Measurements from ENCODE around the gene CNN2. TPM values are rescaled to one million over a fixed set of nuclear protein-coding genes. Genes with fewer than 3 reads are reported as not detected.
A peak's percentile ranks its signal among the peaks of the same experiment; 100 is the strongest.

Gene CNN2
- total and polyA plus RNA-seq, 4 donors, result 10.1 to 38.4 (median 26.8) TPM

- Histone ChIP-seq H3K4me1 (ENCODE audit: control insufficient read depth in 4 of 4, insufficient read depth in 4 of 4, low read length in 3 of 4) (peaks cover 23 to 39% (median 31%) of the 10 kb centered on the region in 4 donors), H3K36me3 (ENCODE audit: control insufficient read depth in 4 of 4, insufficient read depth in 3 of 4, low read depth in 1 of 4, low read length in 3 of 4) (peaks cover 0 to 8% (median 3%) of the 10 kb centered on the region in 4 donors), H3K27me3 (ENCODE audit: control insufficient read depth in 4 of 4, insufficient read depth in 4 of 4, low read length in 3 of 4) (no peaks in the 10 kb centered on the region), H3K9ac (ENCODE audit: low read depth in 1 of 2, low read length in 2 of 2) (no peak overlapping the region), H3K9me3 (ENCODE audit: control insufficient read depth in 4 of 4, low read length in 3 of 4) (no peaks in the 10 kb centered on the region), H3K27ac (ENCODE audit: low read depth in 1 of 2, low read length in 2 of 2) (no peak overlapping the region), H3K4me3 (ENCODE audit: low read depth in 1 of 3, low read length in 3 of 3) (no peak overlapping the region)
- TF ChIP-seq HNF4A (conservative IDR thresholded peaks at IDR 0.05) (no peak), HNF4G (IDR thresholded peaks at IDR 0.05) (no peak), YY1 (IDR thresholded peaks at IDR 0.05) (no peak), ATF3 (IDR thresholded peaks at IDR 0.05) (no peak), RAD21 (IDR thresholded peaks at IDR 0.05) (no peak), FOXA2 (IDR thresholded peaks at IDR 0.05) (no peak), REST (IDR thresholded peaks at IDR 0.05) (no peak), NR2F2 (IDR thresholded peaks at IDR 0.05) (no peak), MAX (IDR thresholded peaks at IDR 0.05) (no peak)
- WGBS, result 94% methylated on average over 42 of the region's 42 CpGs
- no peak for DNase-seq (ENCODE audit: low spot score)
Measured at GRCh38 chr19:991932-992669, 34.3 kb upstream of the CNN2 start.

GRCh38 chr19:992670-993055 lies 33.7 kb upstream of the CNN2 start:
- Histone ChIP-seq H3K9ac (ENCODE audit: low read depth in 1 of 2, low read length in 2 of 2) (no peak overlapping the region), H3K27me3 (ENCODE audit: control insufficient read depth in 4 of 4, insufficient read depth in 4 of 4, low read length in 3 of 4) (no peaks in the 10 kb centered on the region), H3K4me3 (ENCODE audit: low read depth in 1 of 3, low read length in 3 of 3) (no peak overlapping the region), H3K4me1 (ENCODE audit: control insufficient read depth in 4 of 4, insufficient read depth in 4 of 4, low read length in 3 of 4) (peaks cover 23 to 39% (median 31%) of the 10 kb centered on the region in 4 donors), H3K36me3 (ENCODE audit: control insufficient read depth in 4 of 4, insufficient read depth in 3 of 4, low read depth in 1 of 4, low read length in 3 of 4) (peaks cover 0 to 8% (median 2%) of the 10 kb centered on the region in 4 donors), H3K27ac (ENCODE audit: low read depth in 1 of 2, low read length in 2 of 2) (peak overlapping the region; percentile 35 to 64), H3K9me3 (ENCODE audit: control insufficient read depth in 4 of 4, low read length in 3 of 4) (no peaks in the 10 kb centered on the region)
- no peak for DNase-seq (ENCODE audit: low spot score)
- TF ChIP-seq MAX (IDR thresholded peaks at IDR 0.05) (no peak), TAF1 (conservative IDR thresholded peaks at IDR 0.05) (no peak), FOXA1 (IDR thresholded peaks at IDR 0.05) (no peak)
- WGBS, result 61% methylated on average over 13 of the region's 13 CpGs

GRCh38 chr19:993361-993830 lies 33.0 kb upstream of the CNN2 start:
- Histone ChIP-seq H3K4me3 (ENCODE audit: low read depth in 1 of 3, low read length in 3 of 3) (no peak overlapping the region), H3K9ac (ENCODE audit: low read depth in 1 of 2, low read length in 2 of 2) (no peak overlapping the region), H3K36me3 (ENCODE audit: control insufficient read depth in 4 of 4, insufficient read depth in 3 of 4, low read depth in 1 of 4, low read length in 3 of 4) (peaks cover 0 to 8% (median under 1%) of the 10 kb centered on the region in 4 donors), H3K4me1 (ENCODE audit: control insufficient read depth in 4 of 4, insufficient read depth in 4 of 4, low read length in 3 of 4) (peaks cover 23 to 39% (median 31%) of the 10 kb centered on the region in 4 donors), H3K27ac (ENCODE audit: low read depth in 1 of 2, low read length in 2 of 2) (peak overlapping the region; percentile 60 to 64), H3K9me3 (ENCODE audit: control insufficient read depth in 4 of 4, low read length in 3 of 4) (no peaks in the 10 kb centered on the region), H3K27me3 (ENCODE audit: control insufficient read depth in 4 of 4, insufficient read depth in 4 of 4, low read length in 3 of 4) (no peaks in the 10 kb centered on the region)
- DNase-seq (ENCODE audit: low spot score), result no peak
- 56% methylated on average over 17 of the region's 17 CpGs for WGBS
- peak; percentile 25 for TF ChIP-seq NR2F2 (IDR thresholded peaks at IDR 0.05)
- TF ChIP-seq FOXA1 (IDR thresholded peaks at IDR 0.05), result no peak
- no peak for TF ChIP-seq CTCF (IDR thresholded peaks at IDR 0.05; ENCODE audit: low read depth, low read length, missing input control)
- peak; percentile 68 to 72 for TF ChIP-seq HNF4A (conservative IDR thresholded peaks at IDR 0.05)
- peak; percentile 44 for TF ChIP-seq REST (IDR thresholded peaks at IDR 0.05)
- no peak for TF ChIP-seq GABPA (IDR thresholded peaks at IDR 0.05 in 1 of 2, conservative IDR thresholded peaks at IDR 0.05 in 1 of 2)
- TF ChIP-seq YY1 (IDR thresholded peaks at IDR 0.05), result peak; percentile 57
- no peak for TF ChIP-seq ATF3 (IDR thresholded peaks at IDR 0.05)
- TF ChIP-seq RAD21 (IDR thresholded peaks at IDR 0.05), result no peak
- TF ChIP-seq RXRA (IDR thresholded peaks at IDR 0.05), result peak; percentile 56 to 73
- TF ChIP-seq SP1 (IDR thresholded peaks at IDR 0.05), result peak; percentile 75

All from liver (tissue), 9 donors.